Activated naive CD8-positive, alpha-beta T cell (primary cell): ENCODE measurements around the gene NELL1.
"Not testable (repeated sequence)": the region's sequence is repeated elsewhere in the genome, so short reads cannot be mapped to it uniquely, and the experiment has no call there.

ENCODE experiments used
- H3K27ac Mint-ChIP-seq: one replicate; pipeline ENCODE4 v1.8.0; 2021; ENCODE audit warnings: mixed read lengths
- H3K27me3 Mint-ChIP-seq: one replicate; pipeline ENCODE4 v1.8.0; 2021; ENCODE audit warnings: mixed read lengths
- H3K36me3 Mint-ChIP-seq: one replicate; pipeline ENCODE4 v1.8.0; 2021; ENCODE audit warnings: mixed read lengths
- H3K4me1 Mint-ChIP-seq: one replicate; pipeline ENCODE4 v1.8.0; 2021; ENCODE audit warnings: low read depth, mixed read lengths
- H3K4me3 Mint-ChIP-seq: one replicate; pipeline ENCODE4 v1.8.0; 2021; ENCODE audit warnings: mild to moderate bottlenecking, mixed read lengths
- H3K9me3 Mint-ChIP-seq: one replicate; pipeline ENCODE4 v1.8.0; 2021; ENCODE audit warnings: low read depth, mixed read lengths

NELL1 gene

GRCh38 chr11:20854215-20854955 lies 185.0 kb downstream of the NELL1 start:
- Mint-ChIP-seq H3K27ac (no peak overlapping the region), H3K9me3 (no peaks in the 10 kb centered on the region), H3K36me3 (no peaks in the 10 kb centered on the region), H3K27me3 (no peaks in the 10 kb centered on the region), H3K4me3 (no peak overlapping the region), H3K4me1 (no peaks in the 10 kb centered on the region)

- H3K9me3 Mint-ChIP-seq: no peaks in the 10 kb centered on the region
- no peaks in the 10 kb centered on the region for H3K27me3 Mint-ChIP-seq
- H3K4me3 Mint-ChIP-seq: no peak overlapping the region
- no peaks in the 10 kb centered on the region for H3K4me1 Mint-ChIP-seq
- H3K27ac Mint-ChIP-seq: no peak overlapping the region
- H3K36me3 Mint-ChIP-seq: no peaks in the 10 kb centered on the region
Observed at GRCh38 chr11:20861322-20861721, 191.9 kb downstream of the NELL1 start.

- H3K27ac Mint-ChIP-seq, H3K9me3 Mint-ChIP-seq, H3K4me3 Mint-ChIP-seq, H3K4me1 Mint-ChIP-seq, H3K27me3 Mint-ChIP-seq, H3K36me3 Mint-ChIP-seq: not testable (repeated sequence)
Observed at GRCh38 chr11:20862263-20862662, 192.9 kb downstream of the NELL1 start.

GRCh38 chr11:20864628-20865027 lies 195.2 kb downstream of the NELL1 start:
- Mint-ChIP-seq H3K27ac (no peak overlapping the region), H3K4me1 (no peaks in the 10 kb centered on the region), H3K36me3 (no peaks in the 10 kb centered on the region), H3K27me3 (no peaks in the 10 kb centered on the region), H3K4me3 (no peak overlapping the region), H3K9me3 (no peaks in the 10 kb centered on the region)

- H3K36me3 Mint-ChIP-seq: no peaks in the 10 kb centered on the region
- H3K27ac Mint-ChIP-seq: no peak overlapping the region
- no peaks in the 10 kb centered on the region for H3K27me3 Mint-ChIP-seq
- H3K4me3 Mint-ChIP-seq: no peak overlapping the region
- H3K4me1 Mint-ChIP-seq: no peaks in the 10 kb centered on the region
- H3K9me3 Mint-ChIP-seq: no peaks in the 10 kb centered on the region
Observed at GRCh38 chr11:20865161-20865560, 195.8 kb downstream of the NELL1 start.

- Mint-ChIP-seq H3K4me1 (no peaks in the 10 kb centered on the region), H3K36me3 (no peaks in the 10 kb centered on the region), H3K27me3 (no peaks in the 10 kb centered on the region), H3K9me3 (no peaks in the 10 kb centered on the region), H3K4me3 (no peak overlapping the region), H3K27ac (no peak overlapping the region)
Observed at GRCh38 chr11:20869123-20869522, 199.7 kb downstream of the NELL1 start.

GRCh38 chr11:20873054-20873453 lies 203.7 kb downstream of the NELL1 start:
- Mint-ChIP-seq H3K36me3 (no peaks in the 10 kb centered on the region), H3K4me3 (no peak overlapping the region), H3K4me1 (no peaks in the 10 kb centered on the region), H3K9me3 (no peaks in the 10 kb centered on the region), H3K27me3 (no peaks in the 10 kb centered on the region), H3K27ac (no peak overlapping the region)

- Mint-ChIP-seq H3K27me3 (no peaks in the 10 kb centered on the region), H3K4me3 (no peak overlapping the region), H3K27ac (no peak overlapping the region), H3K9me3 (peaks cover 3% of the 10 kb centered on the region), H3K36me3 (no peaks in the 10 kb centered on the region), H3K4me1 (no peaks in the 10 kb centered on the region)
Observed at GRCh38 chr11:20874358-20874757, 205.0 kb downstream of the NELL1 start.

GRCh38 chr11:20875889-20876288 lies 206.5 kb downstream of the NELL1 start:
- no peak overlapping the region for H3K4me3 Mint-ChIP-seq
- no peak overlapping the region for H3K27ac Mint-ChIP-seq
- H3K36me3 Mint-ChIP-seq: no peaks in the 10 kb centered on the region
- H3K27me3 Mint-ChIP-seq: no peaks in the 10 kb centered on the region
- no peaks in the 10 kb centered on the region for H3K4me1 Mint-ChIP-seq
- peaks cover 3% of the 10 kb centered on the region for H3K9me3 Mint-ChIP-seq

- no peak overlapping the region for H3K27ac Mint-ChIP-seq
- no peak overlapping the region for H3K4me3 Mint-ChIP-seq
- peaks cover 3% of the 10 kb centered on the region for H3K9me3 Mint-ChIP-seq
- no peaks in the 10 kb centered on the region for H3K4me1 Mint-ChIP-seq
- no peaks in the 10 kb centered on the region for H3K36me3 Mint-ChIP-seq
- H3K27me3 Mint-ChIP-seq: no peaks in the 10 kb centered on the region
Observed at GRCh38 chr11:20876738-20877137, 207.4 kb downstream of the NELL1 start.

GRCh38 chr11:20880094-20880493 lies 210.7 kb downstream of the NELL1 start:
- Mint-ChIP-seq H3K27ac (no peak overlapping the region), H3K4me3 (no peak overlapping the region), H3K36me3 (no peaks in the 10 kb centered on the region), H3K4me1 (no peaks in the 10 kb centered on the region), H3K9me3 (peaks cover 3% of the 10 kb centered on the region), H3K27me3 (no peaks in the 10 kb centered on the region)

GRCh38 chr11:20881328-20882079 lies 212.1 kb downstream of the NELL1 start:
- Mint-ChIP-seq H3K27me3 (no peaks in the 10 kb centered on the region), H3K4me3 (no peak overlapping the region), H3K36me3 (no peaks in the 10 kb centered on the region)

GRCh38 chr11:20887137-20887536 lies 217.8 kb downstream of the NELL1 start:
- no peak overlapping the region for H3K4me3 Mint-ChIP-seq
- peaks cover 6% of the 10 kb centered on the region for H3K9me3 Mint-ChIP-seq
- no peaks in the 10 kb centered on the region for H3K4me1 Mint-ChIP-seq
- H3K27ac Mint-ChIP-seq: no peak overlapping the region
- no peaks in the 10 kb centered on the region for H3K36me3 Mint-ChIP-seq
- no peaks in the 10 kb centered on the region for H3K27me3 Mint-ChIP-seq

More at GRCh38 chr11:20881328-20882079, 212.1 kb downstream of the NELL1 start:
- no peaks in the 10 kb centered on the region for H3K4me1 Mint-ChIP-seq
- H3K9me3 Mint-ChIP-seq: peaks cover 3% of the 10 kb centered on the region
- no peak overlapping the region for H3K27ac Mint-ChIP-seq

GRCh38 chr11:20894296-20894695 lies 224.9 kb downstream of the NELL1 start:
- no peaks in the 10 kb centered on the region for H3K4me1 Mint-ChIP-seq
- H3K27me3 Mint-ChIP-seq: no peaks in the 10 kb centered on the region
- peaks cover 7% of the 10 kb centered on the region for H3K9me3 Mint-ChIP-seq

GRCh38 chr11:20909995-20910726 lies 240.8 kb downstream of the NELL1 start:
- Mint-ChIP-seq H3K27ac (no peak overlapping the region), H3K27me3 (no peaks in the 10 kb centered on the region), H3K9me3 (peaks cover 8% of the 10 kb centered on the region), H3K36me3 (no peaks in the 10 kb centered on the region), H3K4me1 (no peaks in the 10 kb centered on the region), H3K4me3 (no peak overlapping the region)

More at GRCh38 chr11:20894296-20894695, 224.9 kb downstream of the NELL1 start:
- no peak overlapping the region for H3K27ac Mint-ChIP-seq
- H3K4me3 Mint-ChIP-seq: no peak overlapping the region
- H3K36me3 Mint-ChIP-seq: no peaks in the 10 kb centered on the region
